HG03060 (cell line): ENCODE data around the gene CILP.
"Not testable (repeated sequence)": the region's sequence is repeated elsewhere in the genome, so short reads cannot be mapped to it uniquely, and the experiment has no call there.

Experiments
- ATAC-seq: cut with Tn5 transposase; IDR thresholded peaks from one replicate; pipeline ENCODE4 v1.9.1; 2021; ENCODE audit warnings: low read depth, moderate number of reproducible peaks; ENCODE audit not compliant: unreplicated experiment

The CILP gene

DNA sequence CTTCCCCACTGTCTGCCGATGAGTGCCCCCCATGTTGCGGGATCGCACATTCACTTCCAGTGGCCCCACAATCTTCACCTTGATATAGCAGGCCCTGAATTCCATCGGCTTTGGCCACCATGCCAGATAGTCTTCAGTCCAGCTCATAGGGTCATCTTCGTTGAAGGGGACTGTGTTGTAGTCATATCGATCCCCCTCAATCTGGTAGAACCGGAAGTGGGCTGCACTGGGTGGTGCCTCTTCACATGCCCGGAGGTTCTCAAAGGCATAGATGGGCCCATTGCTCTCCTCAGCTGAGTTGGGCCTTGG lies 14.0 kb downstream of the CILP start:
- ATAC-seq: no peak

DNA sequence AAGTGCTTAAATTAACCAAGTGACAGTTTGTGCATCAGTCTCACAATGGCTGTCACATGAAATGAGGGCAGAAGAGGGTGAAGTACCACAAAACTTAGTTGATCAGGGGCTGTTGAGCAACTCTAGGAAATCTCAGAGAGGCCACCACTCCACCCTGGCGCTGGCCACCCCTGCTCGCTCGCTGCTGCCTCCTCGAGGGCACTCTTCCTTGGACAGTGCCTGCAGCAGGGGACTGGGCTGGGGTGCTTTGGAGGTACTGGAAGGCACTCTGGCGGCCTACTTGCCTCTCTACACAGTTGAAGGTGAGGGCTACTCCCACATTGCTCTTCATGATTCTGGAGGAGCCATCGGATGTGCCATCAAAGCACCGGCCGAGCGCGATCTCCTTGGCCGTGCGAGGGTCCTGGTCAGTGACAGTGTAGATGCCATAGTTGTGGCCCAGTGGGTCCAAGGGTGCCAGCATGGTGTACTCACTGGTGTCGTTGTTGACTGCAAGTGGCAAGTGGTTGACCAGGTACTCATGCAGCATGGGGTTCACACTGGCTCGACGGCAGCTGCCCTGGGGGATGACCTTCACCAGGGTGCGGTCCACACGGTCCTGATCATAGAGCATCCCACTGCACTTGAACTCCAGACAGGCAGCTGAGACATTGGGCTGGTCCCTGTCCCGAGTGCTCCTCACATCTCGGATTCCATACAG lies 14.5 kb downstream of the CILP start:
- ATAC-seq: no peak

DNA sequence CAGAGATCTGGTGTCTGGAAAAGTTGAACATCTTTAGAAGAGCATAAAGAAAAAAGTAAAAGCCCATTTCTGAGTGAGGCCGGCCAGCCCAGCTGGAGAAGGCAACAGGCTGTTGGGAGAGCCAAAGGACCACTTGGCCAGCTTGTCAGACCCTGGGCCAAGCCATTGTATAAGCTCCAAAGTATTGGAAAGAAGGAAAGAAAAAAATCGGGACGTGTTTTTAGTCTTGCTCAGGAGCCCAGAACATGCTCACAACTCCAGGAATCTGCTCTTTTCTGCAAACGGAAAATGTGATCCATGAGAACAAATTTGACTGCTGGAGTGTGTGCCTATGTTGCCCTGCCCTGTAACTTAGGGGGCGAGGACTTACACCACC lies 15.7 kb downstream of the CILP start:
- ATAC-seq: no peak

DNA sequence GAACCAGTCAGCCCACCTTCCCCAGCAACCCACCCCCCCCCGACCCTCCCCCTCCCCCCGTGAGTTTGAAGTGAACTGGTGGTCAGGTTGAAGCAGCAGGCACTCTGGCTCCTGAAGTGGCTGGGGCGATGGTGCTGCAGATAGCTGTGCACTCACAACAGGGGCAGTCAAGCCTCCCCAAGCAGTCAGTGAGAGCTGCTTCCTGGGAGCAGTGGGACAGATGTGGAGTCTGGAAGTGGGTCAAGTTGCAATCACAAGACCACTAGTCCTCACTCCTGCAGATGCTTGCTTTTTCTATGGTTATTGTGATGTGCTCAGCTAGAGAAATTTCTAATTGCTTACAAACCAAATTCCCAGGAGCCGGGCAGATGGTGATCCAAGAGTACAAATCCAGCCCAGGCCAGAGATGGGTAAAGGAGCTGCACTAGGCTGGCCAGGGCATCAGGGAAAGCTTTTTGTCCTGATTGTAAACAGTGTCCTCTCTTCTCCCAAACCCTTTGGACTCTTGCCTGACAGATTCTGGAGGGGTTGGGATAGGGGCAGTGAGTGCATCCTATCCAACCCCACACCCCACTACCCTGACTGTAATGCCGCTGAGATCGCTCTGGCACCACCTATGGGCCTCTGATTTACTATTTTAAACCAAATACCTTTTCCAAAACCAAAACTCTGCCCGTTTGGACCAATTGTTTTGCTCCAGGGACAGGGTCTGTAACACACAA lies 16.3 kb downstream of the CILP start:
- no peak for ATAC-seq

DNA sequence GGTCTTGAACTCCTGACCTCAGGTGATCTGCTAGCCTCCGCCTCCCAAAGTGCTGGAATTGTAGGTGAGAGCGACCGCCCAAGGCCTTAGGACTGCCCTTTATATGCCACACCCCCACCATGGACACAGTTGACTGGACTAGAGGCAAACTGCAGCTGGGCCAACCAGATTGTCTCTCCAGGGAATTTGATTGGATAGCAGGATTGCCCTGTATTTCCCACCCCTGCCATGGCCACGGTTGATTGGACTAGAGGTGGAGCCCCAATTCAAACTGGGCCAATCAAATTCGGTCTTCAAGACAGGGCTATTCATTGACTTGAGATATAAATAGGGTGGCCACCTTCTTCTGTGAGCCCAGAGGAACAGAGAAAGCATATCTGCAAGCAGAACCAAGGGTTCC lies 19.3 kb downstream of the CILP start:
- ATAC-seq: no peak

DNA sequence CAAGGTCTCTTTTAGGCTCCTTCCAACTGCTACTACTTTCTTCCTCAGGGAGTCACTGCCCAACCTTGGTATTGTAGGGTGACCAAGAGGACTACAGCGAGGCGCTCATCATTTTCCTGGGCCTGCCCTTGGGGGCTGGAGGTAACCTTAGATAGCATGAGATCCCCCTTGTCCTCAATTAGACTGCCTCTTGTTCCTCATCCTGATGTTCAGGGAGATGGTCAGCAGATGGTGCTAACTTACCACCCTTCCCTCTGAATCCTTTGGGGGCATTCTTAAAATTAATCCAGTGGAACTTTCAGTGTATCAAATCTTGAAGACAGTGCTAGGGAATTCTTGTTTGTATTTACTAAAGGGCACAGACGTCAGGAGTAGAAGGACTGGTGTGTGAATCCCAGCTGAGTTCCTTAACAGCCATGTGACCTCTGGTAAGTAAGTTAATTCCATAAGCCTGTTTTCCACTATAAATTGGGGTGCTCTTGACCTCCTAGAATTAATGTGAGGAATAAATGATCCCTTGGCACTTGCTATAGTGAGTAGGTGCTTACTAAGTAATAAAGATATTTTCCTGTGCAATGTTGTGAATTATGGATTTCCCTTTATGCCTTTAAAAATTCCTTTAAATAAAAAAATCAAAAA lies 22.1 kb downstream of the CILP start:
- no peak for ATAC-seq

DNA sequence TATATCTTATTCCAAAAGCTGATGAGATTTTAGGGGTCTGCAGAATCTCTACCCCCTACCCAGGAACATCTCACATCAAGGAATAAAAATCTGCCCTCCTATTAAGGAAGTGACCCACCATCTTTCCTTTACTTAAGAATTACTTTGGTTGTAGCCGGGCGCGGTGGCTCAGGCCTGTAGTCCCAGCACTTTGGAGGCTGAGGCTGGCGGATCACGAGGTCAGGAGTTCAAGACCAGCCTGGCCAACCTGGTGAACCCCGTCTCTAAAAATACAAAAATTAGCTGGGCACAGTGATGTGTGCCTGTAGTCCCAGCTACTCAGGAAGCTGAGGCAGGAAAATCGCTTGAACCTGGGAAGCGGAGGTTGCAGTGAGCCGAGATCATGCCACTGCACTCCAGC lies 22.8 kb downstream of the CILP start:
- not testable (repeated sequence) for ATAC-seq

DNA sequence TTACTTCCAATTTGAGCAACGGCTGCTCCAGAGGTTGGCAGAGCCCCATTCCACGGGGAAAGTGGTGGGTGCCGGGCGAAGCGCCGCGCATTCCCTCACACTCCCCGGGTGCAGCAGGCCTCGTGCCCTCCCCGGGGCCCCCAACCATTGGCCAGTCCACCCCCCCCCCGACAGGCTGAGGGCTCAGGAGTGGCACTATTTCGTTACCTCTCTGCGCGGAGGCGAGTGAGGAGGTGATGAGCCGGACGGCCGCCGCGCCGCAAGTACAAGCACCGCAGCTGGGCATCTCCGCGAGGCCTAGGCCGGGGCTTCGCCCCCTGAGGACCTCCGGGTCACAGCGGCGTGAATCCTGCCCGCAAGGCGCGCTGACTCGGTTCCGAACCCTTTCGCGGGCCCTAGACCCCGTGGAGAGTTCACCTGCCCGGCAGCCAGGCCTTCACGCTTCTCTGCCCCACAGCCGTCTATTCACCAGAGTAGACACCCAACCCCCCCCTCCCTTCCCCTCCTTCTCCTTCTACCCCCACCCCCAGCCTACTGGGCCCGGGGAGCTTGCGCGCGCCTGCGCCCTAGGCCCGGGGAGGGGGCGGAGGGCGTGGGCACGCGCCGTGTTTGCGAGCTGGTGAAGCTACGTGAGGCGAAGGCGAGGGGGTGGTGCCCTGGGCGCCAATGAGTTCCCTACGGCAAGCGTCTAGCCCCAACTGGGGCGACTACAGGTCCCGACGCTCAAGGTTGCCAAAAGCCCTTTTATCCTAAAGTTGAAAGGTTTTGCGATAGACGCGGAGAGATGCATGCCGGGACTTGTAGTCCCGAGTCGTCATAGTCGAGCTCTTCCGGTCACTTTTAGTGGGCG lies 26.2 kb downstream of the CILP start, which contains the start of gene CLPX:
TSS of gene CLPX (minus strand) at position 475 of the 850 bp plus-strand sequence. CDS start at position 286, 189 bp downstream.
- ATAC-seq: peak; percentile 55

DNA sequence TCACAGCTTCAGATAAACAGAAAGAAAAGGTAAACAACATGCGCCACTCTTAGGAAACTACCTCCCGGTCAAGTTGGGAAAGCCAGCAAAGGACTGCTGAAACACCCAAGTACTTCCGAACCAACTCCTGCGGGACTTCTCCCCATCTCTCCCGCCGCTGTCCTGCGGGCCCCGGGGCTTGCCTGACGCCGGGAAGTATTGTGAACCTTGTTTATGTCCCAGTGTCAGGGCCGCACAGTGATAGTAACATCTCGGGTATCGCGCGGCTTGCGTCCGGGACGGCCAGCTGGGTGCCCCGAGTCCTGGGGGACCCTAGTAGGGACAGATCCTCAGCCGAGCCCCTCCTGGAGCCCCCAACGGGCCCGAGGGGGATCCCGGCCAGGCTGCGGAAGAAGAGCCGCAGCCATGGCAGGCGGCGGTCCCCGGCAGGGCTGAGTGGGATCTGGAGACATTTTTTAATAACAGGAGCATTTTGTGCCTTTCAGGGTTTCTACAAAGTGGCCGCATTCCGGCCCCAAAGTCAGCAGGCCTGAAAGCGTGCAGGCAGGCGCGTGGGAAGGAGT lies 26.9 kb downstream of the CILP start:
- ATAC-seq: no peak

DNA sequence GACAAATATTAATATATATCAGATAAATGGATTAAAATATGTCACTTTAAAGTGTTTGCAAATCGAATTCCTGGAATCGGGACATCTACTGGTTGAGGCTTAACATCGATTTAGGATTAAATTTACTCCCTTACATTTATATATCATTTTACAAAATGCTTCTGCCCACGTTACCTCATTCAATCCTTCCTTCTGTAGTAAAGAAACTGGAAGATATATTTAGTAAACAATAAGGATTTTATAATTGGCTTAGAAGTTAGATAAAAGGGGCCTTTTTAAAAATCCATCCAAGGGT lies 27.5 kb downstream of the CILP start:
- no peak for ATAC-seq

DNA sequence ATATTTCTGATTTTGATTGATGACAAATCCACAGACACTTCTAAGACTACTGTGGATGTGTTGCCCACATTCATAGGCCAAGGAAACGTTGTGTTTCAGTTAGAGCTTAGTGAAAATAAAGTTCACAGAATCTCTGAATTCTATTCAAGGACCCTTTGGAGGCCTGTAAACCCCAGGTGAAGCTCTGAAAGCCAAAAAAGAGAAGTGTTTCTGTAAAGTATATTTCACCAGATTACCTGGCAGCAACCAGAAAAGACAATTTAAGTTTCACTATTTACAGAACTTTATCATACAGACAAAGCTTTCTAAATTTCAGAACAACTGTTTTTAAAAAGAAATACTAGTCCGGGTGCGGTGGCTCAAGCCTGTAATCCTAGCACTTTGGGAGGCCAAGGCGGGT lies 28.7 kb downstream of the CILP start:
- ATAC-seq: no peak

DNA sequence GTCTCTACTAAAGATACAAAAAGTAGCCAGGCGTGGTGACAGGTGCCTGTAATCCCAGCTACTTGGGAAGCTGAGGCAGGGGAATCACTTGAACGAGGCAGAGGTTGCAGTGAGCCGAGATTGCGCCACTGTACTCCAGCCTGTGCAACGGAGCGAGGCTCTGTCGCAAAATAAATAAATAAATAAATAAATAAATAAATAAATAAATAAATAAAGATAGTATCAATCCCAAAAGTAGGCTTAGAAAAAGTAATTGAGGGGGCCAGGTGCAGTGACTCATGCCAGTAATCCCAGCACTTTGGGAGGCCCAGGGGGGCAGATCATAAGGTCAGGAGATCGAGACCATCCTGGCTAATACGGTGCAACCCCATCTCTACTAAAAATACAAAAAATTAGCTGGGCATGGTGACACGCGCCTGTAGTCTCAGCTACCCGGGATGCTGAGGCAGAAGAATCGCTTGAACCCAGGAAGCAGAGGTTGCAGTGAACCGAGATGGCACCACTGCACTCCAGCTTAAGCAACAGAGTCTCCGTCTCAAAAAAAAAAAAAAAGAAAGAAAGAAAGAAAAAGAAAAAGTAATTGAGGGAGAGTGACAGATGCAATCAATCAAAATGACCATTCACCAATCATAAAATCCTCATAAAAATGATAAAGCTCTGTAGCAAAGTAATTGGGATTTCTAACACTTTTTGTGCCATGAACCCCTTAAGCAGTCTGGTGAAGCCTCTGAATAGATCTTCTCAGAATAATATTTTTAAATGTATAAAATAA lies 29.5 kb downstream of the CILP start:
- not testable (repeated sequence) for ATAC-seq

DNA sequence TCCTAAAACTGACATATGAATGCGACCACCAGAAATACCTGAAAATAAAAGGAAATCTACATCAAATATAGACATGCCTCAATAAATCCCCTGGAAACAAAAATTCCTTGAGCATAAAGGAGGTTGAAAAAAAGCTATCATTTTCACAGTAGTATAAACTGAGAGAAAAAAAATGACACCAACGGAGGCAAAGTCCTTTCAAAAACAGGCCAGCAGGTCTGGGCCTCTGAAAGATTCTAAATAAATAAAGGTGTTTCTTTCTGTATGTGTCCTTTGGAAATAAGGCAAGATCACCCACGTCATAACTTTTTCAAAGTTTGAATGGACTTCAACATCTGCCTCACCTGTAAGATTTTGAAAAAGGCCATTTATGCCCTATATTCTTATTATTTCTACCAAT lies 31.1 kb downstream of the CILP start:
- ATAC-seq: no peak

DNA sequence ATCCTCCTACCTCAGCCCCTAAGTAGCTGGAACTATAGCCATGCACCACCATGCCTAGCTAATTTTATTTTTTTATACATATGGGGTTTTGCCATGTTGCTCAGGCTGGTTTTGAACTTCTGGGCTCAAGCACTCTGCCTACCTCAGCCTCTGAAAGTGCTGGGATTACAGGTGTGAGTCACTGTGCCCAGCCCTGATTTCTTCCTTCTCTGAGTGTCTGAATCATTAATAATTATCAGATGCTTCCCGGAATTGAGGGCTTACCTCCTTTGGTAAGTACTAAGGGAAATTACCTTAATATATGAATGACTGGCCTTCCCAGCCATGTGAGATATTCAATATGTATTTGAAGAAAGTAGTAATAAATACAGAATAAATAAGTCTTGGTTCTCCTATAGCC lies 33.4 kb downstream of the CILP start:
- ATAC-seq: no peak

DNA sequence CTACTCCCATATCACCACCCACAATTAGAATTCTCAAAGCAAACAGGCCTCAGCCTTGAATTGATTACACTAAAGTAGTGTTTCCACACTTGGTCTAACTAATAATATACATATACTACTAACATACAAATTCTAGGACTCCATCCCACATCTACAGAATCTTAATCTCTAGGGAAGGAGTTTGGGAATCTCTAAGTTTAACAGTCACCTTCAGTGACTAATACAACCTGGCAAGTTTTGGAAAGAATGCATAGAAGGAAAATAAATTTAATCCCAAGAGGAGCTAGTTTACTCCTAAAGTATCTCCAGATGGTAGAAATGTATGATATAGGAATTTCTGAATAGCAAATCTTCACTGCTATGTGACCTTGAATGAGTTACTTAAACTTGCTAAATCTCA lies 35.2 kb downstream of the CILP start:
- ATAC-seq: no peak

DNA sequence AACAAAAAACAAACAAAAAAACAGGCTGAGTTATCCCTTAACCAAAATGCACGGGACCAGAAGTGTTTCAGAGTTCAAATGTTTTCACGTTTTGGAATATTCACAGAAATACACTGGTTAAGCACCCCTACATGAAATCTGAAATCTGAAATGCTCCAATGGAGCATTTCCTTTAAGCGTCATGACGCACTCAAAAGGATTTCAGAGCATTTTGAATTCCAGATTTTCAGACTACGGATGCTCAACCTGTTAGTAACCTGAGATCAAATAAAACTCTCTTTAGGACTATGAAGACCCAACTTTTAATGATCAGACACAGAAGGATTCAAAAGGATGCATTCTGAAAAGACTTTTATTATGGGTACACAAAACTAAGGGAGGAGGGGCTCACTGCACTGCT lies 35.8 kb downstream of the CILP start:
- no peak for ATAC-seq

DNA sequence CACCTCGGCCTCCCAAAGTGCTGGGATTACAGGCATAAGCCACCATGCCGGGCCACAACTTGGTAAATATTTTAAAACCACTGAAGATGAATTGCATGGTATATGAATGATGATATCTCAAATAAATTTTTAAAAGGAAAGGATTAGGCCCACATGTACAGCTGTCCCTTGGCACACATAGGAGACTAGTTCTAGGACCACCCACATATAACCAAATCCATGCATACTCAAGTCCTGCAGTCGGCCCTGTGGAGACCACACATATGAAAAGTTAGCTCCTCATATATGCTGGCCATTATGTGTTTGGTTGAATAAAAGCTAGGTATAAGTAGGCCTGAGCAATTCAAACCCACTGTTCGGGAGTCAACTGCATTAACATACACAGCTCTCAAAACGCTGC lies 36.8 kb downstream of the CILP start:
- no peak for ATAC-seq

DNA sequence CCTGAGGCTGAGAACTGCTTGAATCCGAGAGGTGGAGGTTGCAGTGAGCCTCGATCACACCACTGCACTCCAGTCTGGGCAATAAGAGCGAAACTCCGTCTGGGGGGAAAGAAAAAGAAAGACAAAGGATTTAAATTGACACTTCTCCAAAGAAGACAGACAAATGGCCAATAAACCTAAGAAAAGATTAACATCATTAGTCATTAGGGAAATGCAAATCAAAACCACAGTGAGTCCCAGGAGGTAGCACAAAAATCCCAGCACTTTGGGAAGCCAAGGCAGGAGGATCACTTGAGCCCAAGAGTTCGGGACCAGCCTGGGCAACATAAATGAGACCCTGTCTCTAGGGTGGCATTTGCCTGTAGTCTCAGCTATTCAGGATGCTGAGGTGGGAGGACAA lies 38.7 kb downstream of the CILP start:
- no peak for ATAC-seq

DNA sequence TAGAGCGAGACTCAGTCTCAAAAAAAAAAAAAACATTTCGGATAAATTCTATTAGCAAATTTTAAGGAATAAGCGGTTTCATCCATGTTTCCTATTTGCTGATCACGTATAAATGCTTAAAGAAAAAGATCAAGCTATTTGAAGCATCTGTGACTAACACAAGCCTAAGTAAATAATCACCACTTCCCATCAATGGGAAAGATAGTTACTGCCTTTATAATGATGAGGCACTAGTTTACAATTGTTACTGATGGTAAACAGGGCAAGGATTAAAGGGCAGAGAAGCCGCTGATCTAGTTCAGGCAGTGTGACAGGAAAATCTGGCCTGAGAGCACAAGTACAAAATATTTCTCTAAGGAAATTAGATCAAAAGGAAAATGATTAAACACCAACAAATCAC lies 39.8 kb downstream of the CILP start:
- ATAC-seq: no peak

DNA sequence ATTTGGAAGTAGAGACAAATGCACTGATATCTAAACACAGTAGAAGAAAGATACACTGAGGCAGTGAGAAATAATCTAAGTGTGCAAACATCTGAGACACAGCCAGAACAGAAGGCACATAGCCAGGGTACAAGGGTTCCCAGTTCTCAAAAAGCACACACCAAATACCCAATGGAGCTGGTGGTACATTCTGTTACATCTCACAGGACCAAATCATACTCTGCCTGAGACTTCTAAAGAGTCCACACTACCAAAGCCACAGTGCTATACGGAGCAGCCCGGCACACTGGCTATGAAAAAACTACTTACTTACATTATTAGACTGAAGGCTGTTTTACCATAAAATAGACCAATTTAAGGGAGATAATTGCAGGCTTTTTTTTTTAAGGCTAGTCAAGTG lies 45.4 kb downstream of the CILP start:
- ATAC-seq: no peak
